GM18511 (cell line): ENCODE data around the gene THPO.

Experiments used
- ATAC-seq: cut with Tn5 transposase; IDR thresholded peaks from one replicate; pipeline ENCODE4 v1.9.1; 2021; ENCODE audit warnings: mild to moderate bottlenecking, moderate library complexity; ENCODE audit not compliant: unreplicated experiment

Gene THPO

GRCh38 chr3:184386047-184386806 is 8.2 kb upstream of the THPO start:
- no peak for ATAC-seq

- ATAC-seq, result no peak
Observed at GRCh38 chr3:184384856-184385422, 6.9 kb upstream of the THPO start.

GRCh38 chr3:184384342-184384741 is 6.3 kb upstream of the THPO start:
- ATAC-seq, result no peak

- no peak for ATAC-seq
Observed at GRCh38 chr3:184383033-184383740, 5.2 kb upstream of the THPO start.

GRCh38 chr3:184382326-184383032 is 4.5 kb upstream of the THPO start:
- ATAC-seq, result no peak

GRCh38 chr3:184381261-184382224 is 3.5 kb upstream of the THPO start:
- no peak for ATAC-seq

- no peak for ATAC-seq
Observed at GRCh38 chr3:184380627-184381260, 2.7 kb upstream of the THPO start.

GRCh38 chr3:184380185-184380626 is 2.2 kb upstream of the THPO start:
- no peak for ATAC-seq

GRCh38 chr3:184379358-184380184 is 1.6 kb upstream of the THPO start, which contains the start of gene CHRD:
CHRD (plus strand) TSS chr3:184380054; CDS start chr3:184380319, 265 bp downstream.
- no peak for ATAC-seq

GRCh38 chr3:184378651-184379357 is 797 bp upstream of the THPO start:
- no peak for ATAC-seq

GRCh38 chr3:184377374-184377773 is 633 bp downstream of the THPO start:
- no peak for ATAC-seq

- no peak for ATAC-seq
Observed at GRCh38 chr3:184375747-184376461, 2.1 kb downstream of the THPO start.

GRCh38 chr3:184373422-184373821 is 4.6 kb downstream of the THPO start:
- no peak for ATAC-seq

GRCh38 chr3:184372911-184373310 is 5.1 kb downstream of the THPO start:
- ATAC-seq, result no peak

GRCh38 chr3:184372296-184372821 is 5.6 kb downstream of the THPO start:
- ATAC-seq, result no peak

GRCh38 chr3:184371570-184372018 is 6.4 kb downstream of the THPO start:
- ATAC-seq, result peak; percentile 82

GRCh38 chr3:184368586-184369183 is 9.3 kb downstream of the THPO start:
- no peak for ATAC-seq
